Astrocyte (in vitro differentiated cells and primary cell): ENCODE data around the gene CCSER1. TPM values are rescaled to one million over a fixed set of nuclear protein-coding genes. Genes with fewer than 3 reads are reported as not detected.
"Not testable (repeated sequence)": the region's sequence is repeated elsewhere in the genome, so short reads cannot be mapped to it uniquely, and the experiment has no call there.

Source experiments
- DNase-seq: peaks from one replicate; pipeline ENCODE4 v3.0.0-alpha.2; 2010; ENCODE audit warnings: low read depth
- FAIRE-seq: peaks from 2 replicates; lab custom pipeline; 2011; peaks lifted over from hg19 to GRCh38; lab: Jason Lieb, UNC
- H2AFZ ChIP-seq: 2 replicates; pipeline ENCODE4 v1.6.0; 2012; ENCODE audit warnings: low read depth, low read length, inconsistent platforms
- H3K27ac ChIP-seq: 2 replicates; pipeline ENCODE4 v1.5.1; 2011; ENCODE audit warnings: low read depth, low read length, inconsistent platforms
- H3K27me3 ChIP-seq: 2 replicates; pipeline ENCODE4 v1.6.0; 2011; ENCODE audit warnings: low read length, inconsistent platforms; ENCODE audit not compliant: insufficient read depth
- H3K36me3 ChIP-seq: 2 replicates; pipeline ENCODE4 v1.5.1; 2011; ENCODE audit warnings: low read length, inconsistent platforms; ENCODE audit not compliant: insufficient read depth
- H3K4me1 ChIP-seq: 2 replicates; pipeline ENCODE4 v1.5.1; 2011; ENCODE audit warnings: low read length, inconsistent platforms; ENCODE audit not compliant: insufficient read depth
- H3K4me2 ChIP-seq: 2 replicates; pipeline ENCODE4 v1.6.0; 2012; ENCODE audit warnings: low read length, inconsistent platforms
- H3K4me3 ChIP-seq: 2 replicates; pipeline ENCODE4 v1.5.1; 2011; ENCODE audit warnings: low read depth, mild to moderate bottlenecking, low read length, inconsistent platforms; ENCODE audit not compliant: insufficient read depth
- H3K79me2 ChIP-seq: 2 replicates; pipeline ENCODE4 v1.6.0; 2012; ENCODE audit warnings: mild to moderate bottlenecking, low read length, inconsistent platforms; ENCODE audit not compliant: insufficient read depth
- H3K9ac ChIP-seq: 2 replicates; pipeline ENCODE4 v1.6.0; 2012; ENCODE audit warnings: mild to moderate bottlenecking, low read length, inconsistent platforms
- H3K9me3 ChIP-seq: 2 replicates; pipeline ENCODE4 v1.5.1; 2012; ENCODE audit warnings: low read depth, mild to moderate bottlenecking, low read length, inconsistent platforms; ENCODE audit not compliant: insufficient read depth
- H4K20me1 ChIP-seq: 2 replicates; pipeline ENCODE4 v1.6.0; 2012; ENCODE audit warnings: low read length, inconsistent platforms; ENCODE audit not compliant: insufficient read depth
- H3K27ac Mint-ChIP-seq: one replicate; pipeline ENCODE4 v1.8.0; 2021; ENCODE audit warnings: mild to moderate bottlenecking, mixed read lengths; ENCODE audit not compliant: unreplicated experiment
- H3K27me3 Mint-ChIP-seq: one replicate; pipeline ENCODE4 v1.8.0; 2021; ENCODE audit warnings: low read depth, mixed read lengths; ENCODE audit not compliant: unreplicated experiment
- H3K36me3 Mint-ChIP-seq: one replicate; pipeline ENCODE4 v1.8.0; 2021; ENCODE audit warnings: low read depth, mixed read lengths; ENCODE audit not compliant: unreplicated experiment
- H3K4me1 Mint-ChIP-seq: one replicate; pipeline ENCODE4 v1.8.0; 2021; ENCODE audit warnings: low read depth, mixed read lengths; ENCODE audit not compliant: unreplicated experiment
- H3K4me3 Mint-ChIP-seq: one replicate; pipeline ENCODE4 v1.8.0; 2021; ENCODE audit warnings: mild to moderate bottlenecking, moderate library complexity, mixed read lengths; ENCODE audit not compliant: unreplicated experiment
- H3K9me3 Mint-ChIP-seq: one replicate; pipeline ENCODE4 v1.8.0; 2021; ENCODE audit warnings: mild to moderate bottlenecking, mixed read lengths; ENCODE audit not compliant: unreplicated experiment
- CTCF ChIP-seq: IDR thresholded peaks from 2 replicates; pipeline ENCODE4 v1.5.1; 2011; ENCODE audit warnings: low read depth, mild to moderate bottlenecking, inconsistent platforms, low read length, moderate library complexity; ENCODE audit not compliant: insufficient read depth
- EZH2 ChIP-seq: IDR thresholded peaks from 2 replicates; pipeline ENCODE4 v1.6.1; 2012; ENCODE audit warnings: mild to moderate bottlenecking, low read length, inconsistent platforms; ENCODE audit not compliant: insufficient read depth
- total RNA-seq: library from RNA; stranded (reverse); gene quantifications from 2 replicates; pipeline ENCODE4 v1.2.1, GENCODE V29; 2021

The CCSER1 gene
- total RNA-seq, 1 donor from 2014 or later, result 2.2 TPM

GRCh38 chr4:90403781-90404180, 276.6 kb downstream of the CCSER1 start:
- H3K9ac ChIP-seq, result no peak overlapping the region
- Mint-ChIP-seq H3K4me1 (no peaks in the 10 kb centered on the region), H3K36me3 (peaks cover 6% of the 10 kb centered on the region), H3K4me3 (no peak overlapping the region), H3K27ac (no peak overlapping the region), H3K27me3 (no peaks in the 10 kb centered on the region), H3K9me3 (peaks cover 13% of the 10 kb centered on the region)
- no peaks in the 10 kb centered on the region for H3K27me3 ChIP-seq
- no peaks in the 10 kb centered on the region for H3K36me3 ChIP-seq
- no peak overlapping the region for H3K27ac ChIP-seq
- H3K9me3 ChIP-seq, result no peaks in the 10 kb centered on the region
- no peak for FAIRE-seq
- H2AFZ ChIP-seq, result no peak overlapping the region
- H3K4me1 ChIP-seq, result no peaks in the 10 kb centered on the region
- DNase-seq, result peak; percentile 25
- H3K4me3 ChIP-seq, result no peak overlapping the region
- H3K79me2 ChIP-seq, result no peaks in the 10 kb centered on the region
- H3K4me2 ChIP-seq, result no peak overlapping the region
- no peaks in the 10 kb centered on the region for H4K20me1 ChIP-seq
- no peak for TF ChIP-seq CTCF
- no peak for TF ChIP-seq EZH2

- not testable (repeated sequence) for H3K4me3 Mint-ChIP-seq
These were observed 280.7 kb downstream of the CCSER1 start for GRCh38 chr4:90407897-90408296.

GRCh38 chr4:90412786-90413185, 285.6 kb downstream of the CCSER1 start:
- H3K27ac ChIP-seq, H3K79me2 ChIP-seq, H3K4me1 ChIP-seq, H3K9me3 ChIP-seq, H3K4me3 Mint-ChIP-seq, H3K4me3 ChIP-seq, H3K27me3 Mint-ChIP-seq, H3K36me3 Mint-ChIP-seq, H4K20me1 ChIP-seq, H3K4me2 ChIP-seq, H3K27ac Mint-ChIP-seq, H3K4me1 Mint-ChIP-seq, H3K27me3 ChIP-seq, DNase-seq, H3K9ac ChIP-seq, H2AFZ ChIP-seq, H3K36me3 ChIP-seq, FAIRE-seq: not testable (repeated sequence)
- peaks cover 10% of the 10 kb centered on the region for H3K9me3 Mint-ChIP-seq

More at GRCh38 chr4:90407897-90408296, 280.7 kb downstream of the CCSER1 start:
- H3K9me3 ChIP-seq, H3K27me3 Mint-ChIP-seq, H3K4me3 ChIP-seq, H3K27ac Mint-ChIP-seq, H3K4me2 ChIP-seq, H3K27me3 ChIP-seq, DNase-seq, H3K4me1 Mint-ChIP-seq, H4K20me1 ChIP-seq, H3K36me3 Mint-ChIP-seq, H3K79me2 ChIP-seq, H3K36me3 ChIP-seq, H3K4me1 ChIP-seq, H3K9ac ChIP-seq, FAIRE-seq, H2AFZ ChIP-seq, H3K27ac ChIP-seq: not testable (repeated sequence)
- peaks cover 18% of the 10 kb centered on the region for H3K9me3 Mint-ChIP-seq

DNA sequence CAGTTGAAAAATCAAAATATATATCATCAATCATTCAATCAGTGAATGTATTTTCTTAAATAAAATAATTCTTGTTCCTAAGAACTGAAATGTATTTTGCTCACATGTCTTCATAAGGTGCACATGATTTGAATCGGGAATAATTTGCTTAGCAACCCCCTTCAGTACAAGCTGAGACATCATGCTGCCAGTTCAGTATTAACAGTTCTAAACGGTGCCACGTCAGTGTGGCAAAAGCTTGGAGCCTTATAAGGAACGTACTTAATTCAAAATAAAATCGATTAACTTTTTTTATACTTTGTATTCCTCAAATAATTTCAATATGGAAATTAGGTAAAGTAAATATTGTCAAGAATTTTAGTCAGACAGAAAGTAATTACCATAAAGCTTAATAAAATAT, 287.9 kb downstream of the CCSER1 start:
- no peaks in the 10 kb centered on the region for H3K79me2 ChIP-seq
- Mint-ChIP-seq H3K27ac (no peak overlapping the region), H3K4me1 (no peaks in the 10 kb centered on the region), H3K36me3 (no peaks in the 10 kb centered on the region), H3K4me3 (no peak overlapping the region), H3K9me3 (no peaks in the 10 kb centered on the region), H3K27me3 (no peaks in the 10 kb centered on the region)
- no peaks in the 10 kb centered on the region for H4K20me1 ChIP-seq
- H3K27me3 ChIP-seq, result no peaks in the 10 kb centered on the region
- H3K4me1 ChIP-seq, result no peaks in the 10 kb centered on the region
- H3K36me3 ChIP-seq, result no peaks in the 10 kb centered on the region
- no peak overlapping the region for H3K4me3 ChIP-seq
- no peak overlapping the region for H3K9ac ChIP-seq
- DNase-seq, result no peak
- FAIRE-seq, result no peak
- H2AFZ ChIP-seq, result no peak overlapping the region
- no peak for TF ChIP-seq EZH2
- no peak for TF ChIP-seq CTCF
- H3K9me3 ChIP-seq, result no peaks in the 10 kb centered on the region
- H3K4me2 ChIP-seq, result no peak overlapping the region
- no peak overlapping the region for H3K27ac ChIP-seq
